Psoas muscle (tissue), 8 donors: ENCODE measurements around the gene VIPR1. TPM values are rescaled to one million over a fixed set of nuclear protein-coding genes. Genes with fewer than 3 reads are reported as not detected.
A peak's percentile ranks its signal among the peaks of the same experiment; 100 is the strongest.

Source experiments
- ATAC-seq, 4 donors: fragments of 200-7000 bp; cut with Tn5 transposase; one replicate each; pipeline ENCODE4 v1.9.1; 2020; ENCODE audit warnings: moderate library complexity in 3 of 4, mild to moderate bottlenecking in 2 of 4
- DNase-seq, 2 donors: peaks; one replicate each; pipeline ENCODE4 v3.0.0-alpha.2; 2020
- H3K27ac ChIP-seq: fragments of 200-600 bp; one replicate; pipeline ENCODE4 v1.8.0; 2022
- H3K27me3 ChIP-seq, 3 donors: fragments of 200-600 bp in 1 of 3; one replicate each; pipeline versions ENCODE4 v1.6.1 to v1.8.0; 2013 to 2022; ENCODE audit warnings: low read length in 2 of 3, mild to moderate bottlenecking in 2 of 3, moderate library complexity in 1 of 3; ENCODE audit not compliant: insufficient read depth in 3 of 3
- H3K36me3 ChIP-seq, 2 donors: fragments of 200-600 bp in 1 of 2; one replicate each; pipeline versions ENCODE4 v1.6.1 to v1.8.0; 2013 to 2022; ENCODE audit warnings: low read depth in 1 of 2, mild to moderate bottlenecking in 1 of 2, moderate library complexity in 1 of 2; ENCODE audit not compliant: insufficient read depth in 1 of 2
- H3K4me1 ChIP-seq: fragments of 200-600 bp; one replicate; pipeline ENCODE4 v1.8.0; 2022
- H3K4me3 ChIP-seq: fragments of 200-600 bp; one replicate; pipeline ENCODE4 v1.8.0; 2022; ENCODE audit warnings: mild to moderate bottlenecking
- H3K9me3 ChIP-seq: fragments of 200-600 bp; one replicate; pipeline ENCODE4 v1.8.0; 2022
- CTCF ChIP-seq: fragments of 200-600 bp; IDR thresholded peaks from one replicate; pipeline ENCODE4 v1.8.0; 2022; ENCODE audit warnings: antibody characterized with exemption
- WGBS, 3 donors: extraction: QIAGEN DNeasy Blood & Tissue Kit; methylation state at CpG; one replicate each; pipeline versions ENCODE4 v1.1.6 to v1.1.7; 2013; 5-methylcytosine and 5-hydroxymethylcytosine counted together
- intact Hi-C, 2 donors: fragments of 100-400 bp; cut with DNase I; formaldehyde crosslinking; loops; one replicate each; pipeline versions ENCODE4 v1.11.0 to v1.14.2; 2022
- polyA plus RNA-seq, 3 donors: library from polyadenylated mRNA; stranded (reverse); fragments of 200-250 nt; gene quantifications; one replicate each; pipeline ENCODE4 v1.2.3, GENCODE V29; 2013
- total RNA-seq, 4 donors: library from RNA; stranded (reverse); fragmentation: NEBNext Ultra II Directional in 2 of 4; extraction: Animal tissue kit (Norgen Biotek cat#: 25700) in 2 of 4; gene quantifications; one replicate each; pipeline versions ENCODE4 v1.2.1 to v1.2.4, GENCODE V29; 2021 to 2023
- donor health status: healthy with polysubstance abuse.
- donor health status: DM: no; HTN: no; CAD: no; lungs with moderate emphysema.
- donor health status: Bipolar disorder and iron deficiency.
- donor health status: healthy.
- donor health status: DM: yes; HTN: yes; CAD: no.
- donor health status: DM: no; HTN: no; CAD: no.
- donor health status: DM: no; HTN: no; CAD: no.
- donor health status: DM: yes; HTN: yes; CAD: no.

VIPR1 gene
- total and polyA plus RNA-seq, 7 donors, result 0.28 to 1.8 (median 0.69) TPM

GRCh38 chr3:42545284-42545900, 42.9 kb downstream of the VIPR1 start:
- ATAC-seq (peak in 2 of 4 donors; percentile 5 to 6), DNase-seq (no peak)
- H3K4me1 ChIP-seq, result no peaks in the 10 kb centered on the region
- intact Hi-C loops, result loop anchor here (5.0 kb wide), 2 partner anchors 298 to 323 kb away; no protein-coding TSS in a partner anchor
- H3K9me3 ChIP-seq, result no peaks in the 10 kb centered on the region
- 67 to 76% (median 70%) methylated on average over 3 to 5 of the region's 5 CpGs for WGBS, 3 donors
- H3K27ac ChIP-seq, result no peak overlapping the region
- no peaks in the 10 kb centered on the region for H3K27me3 ChIP-seq
- peaks cover 4 to 20% of the 10 kb centered on the region in 2 donors for H3K36me3 ChIP-seq
- no peak overlapping the region for H3K4me3 ChIP-seq
- TF ChIP-seq CTCF, result no peak

- DNase-seq, result no peak
- peaks cover 4 to 33% of the 10 kb centered on the region in 2 donors for H3K36me3 ChIP-seq
- H3K4me3 ChIP-seq, result no peak overlapping the region
- TF ChIP-seq CTCF, result no peak
- intact Hi-C loops, result loop anchor here (5.0 kb wide), 2 partner anchors 299 to 324 kb away; no protein-coding TSS in a partner anchor
- no peaks in the 10 kb centered on the region for H3K4me1 ChIP-seq
- H3K27ac ChIP-seq, result no peak overlapping the region
- no peaks in the 10 kb centered on the region for H3K27me3 ChIP-seq
- H3K9me3 ChIP-seq, result no peaks in the 10 kb centered on the region
- WGBS, 3 donors, result 88 to 89% (median 88%) methylated on average over 3 of the region's 3 CpGs
- ATAC-seq, result no peak
These were observed 44.3 kb downstream of the VIPR1 start for GRCh38 chr3:42546691-42547213.

GRCh38 chr3:42547401-42547945, 45.0 kb downstream of the VIPR1 start:
- TF ChIP-seq CTCF, result peak; percentile 97
- no peaks in the 10 kb centered on the region for H3K9me3 ChIP-seq
- peaks cover 4 to 41% of the 10 kb centered on the region in 2 donors for H3K36me3 ChIP-seq
- DNase-seq, result peak; percentile 60 to 81
- no peak overlapping the region for H3K27ac ChIP-seq
- ATAC-seq, result peak; percentile 67 to 88 (median 79)
- 32 to 38% (median 34%) methylated on average over 7 of the region's 7 CpGs for WGBS, 3 donors
- H3K4me3 ChIP-seq, result no peak overlapping the region
- no peaks in the 10 kb centered on the region for H3K27me3 ChIP-seq
- no peaks in the 10 kb centered on the region for H3K4me1 ChIP-seq
- intact Hi-C loops, result loop anchor here (5.0 kb wide), 2 partner anchors 300 to 325 kb away; no protein-coding TSS in a partner anchor

GRCh38 chr3:42549131-42549530, 46.7 kb downstream of the VIPR1 start:
- Histone ChIP-seq H3K27ac (no peak overlapping the region), H3K4me3 (no peak overlapping the region), H3K4me1 (no peaks in the 10 kb centered on the region), H3K9me3 (no peaks in the 10 kb centered on the region), H3K27me3 (no peaks in the 10 kb centered on the region), H3K36me3 (peaks cover 13 to 57% of the 10 kb centered on the region in 2 donors)
- ATAC-seq (no peak), DNase-seq (no peak)
- WGBS, 3 donors, result 87 to 94% (median 91%) methylated on average over 2 of the region's 2 CpGs
- intact Hi-C loops, result loop anchor here (5.0 kb wide), 2 partner anchors 302 to 327 kb away; no protein-coding TSS in a partner anchor
- no peak for TF ChIP-seq CTCF
